Measurements from ENCODE around the gene GRIP2.

Gene GRIP2

DNA sequence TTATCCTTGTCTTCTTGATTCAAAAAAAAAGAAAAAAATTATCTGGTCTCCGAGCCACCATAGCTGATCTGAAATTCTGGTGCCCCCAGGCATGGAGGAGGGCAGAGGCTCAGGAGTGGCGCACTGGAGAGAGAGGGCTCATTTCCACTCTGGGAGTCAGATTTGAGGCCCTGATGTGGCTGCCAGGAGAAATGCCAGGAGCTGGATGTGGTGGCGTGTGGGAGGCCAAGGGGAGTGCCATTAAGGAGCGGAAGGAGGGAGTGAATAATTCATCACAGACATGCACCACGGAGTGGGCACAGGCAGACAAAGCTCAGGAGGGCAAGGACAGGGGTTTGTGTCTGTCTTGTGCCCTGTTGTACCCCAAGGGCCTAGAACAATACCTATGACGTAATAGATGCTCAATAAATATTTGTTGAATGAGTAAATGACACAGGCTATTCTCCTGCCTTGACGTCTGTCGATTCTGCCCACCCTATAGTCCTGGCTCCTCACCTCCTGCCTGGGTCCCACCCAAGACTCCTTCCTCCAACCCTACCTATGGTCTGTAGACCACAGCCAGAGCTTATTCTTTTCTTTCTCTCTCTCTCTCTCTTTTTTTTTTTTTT is 12.0 kb upstream of the GRIP2 start:
- no peaks in the 10 kb centered on the region for H3K79me2 ChIP-seq (ENCODE audit: insufficient read depth, low read length)
- H3K9ac ChIP-seq (ENCODE audit: low read length): no peak overlapping the region
- H3K9me3 ChIP-seq (ENCODE audit: low read length): no peaks in the 10 kb centered on the region
- H3K4me3 ChIP-seq (ENCODE audit: low read depth, low read length, poor library complexity, severe bottlenecking): no peak overlapping the region
- H3K4me2 ChIP-seq (ENCODE audit: low read length): no peak overlapping the region
- TF ChIP-seq EZH2 (IDR thresholded peaks at IDR 0.05; ENCODE audit: borderline replicate concordance, low read length): no peak
- TF ChIP-seq, protein P1, sequence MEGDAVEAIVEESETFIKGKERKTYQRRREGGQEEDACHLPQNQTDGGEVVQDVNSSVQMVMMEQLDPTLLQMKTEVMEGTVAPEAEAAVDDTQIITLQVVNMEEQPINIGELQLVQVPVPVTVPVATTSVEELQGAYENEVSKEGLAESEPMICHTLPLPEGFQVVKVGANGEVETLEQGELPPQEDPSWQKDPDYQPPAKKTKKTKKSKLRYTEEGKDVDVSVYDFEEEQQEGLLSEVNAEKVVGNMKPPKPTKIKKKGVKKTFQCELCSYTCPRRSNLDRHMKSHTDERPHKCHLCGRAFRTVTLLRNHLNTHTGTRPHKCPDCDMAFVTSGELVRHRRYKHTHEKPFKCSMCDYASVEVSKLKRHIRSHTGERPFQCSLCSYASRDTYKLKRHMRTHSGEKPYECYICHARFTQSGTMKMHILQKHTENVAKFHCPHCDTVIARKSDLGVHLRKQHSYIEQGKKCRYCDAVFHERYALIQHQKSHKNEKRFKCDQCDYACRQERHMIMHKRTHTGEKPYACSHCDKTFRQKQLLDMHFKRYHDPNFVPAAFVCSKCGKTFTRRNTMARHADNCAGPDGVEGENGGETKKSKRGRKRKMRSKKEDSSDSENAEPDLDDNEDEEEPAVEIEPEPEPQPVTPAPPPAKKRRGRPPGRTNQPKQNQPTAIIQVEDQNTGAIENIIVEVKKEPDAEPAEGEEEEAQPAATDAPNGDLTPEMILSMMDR (IDR thresholded peaks at IDR 0.05; ENCODE audit: low read length): no peak
- H2AFZ ChIP-seq (ENCODE audit: low read length): no peak overlapping the region
- H3F3A ChIP-seq (ENCODE audit: insufficient read depth, low read length): no peaks in the 10 kb centered on the region
- H3K9me2 ChIP-seq (ENCODE audit: low read depth, low read length): no peaks in the 10 kb centered on the region
- no peaks in the 10 kb centered on the region for H3K4me1 ChIP-seq (ENCODE audit: insufficient read depth, low read length, severe bottlenecking)
- no peaks in the 10 kb centered on the region for H4K20me1 ChIP-seq (ENCODE audit: insufficient read depth, low read length)
- H3K27ac ChIP-seq (ENCODE audit: low read depth, low read length, poor library complexity, severe bottlenecking): no peak overlapping the region
- H3K27me3 ChIP-seq (ENCODE audit: insufficient read depth, low read length): peaks cover 4% of the 10 kb centered on the region; the same call in 1 of the 2 replicates
- no peaks in the 10 kb centered on the region for H3K36me3 ChIP-seq (ENCODE audit: insufficient read depth, low read length)

DNA sequence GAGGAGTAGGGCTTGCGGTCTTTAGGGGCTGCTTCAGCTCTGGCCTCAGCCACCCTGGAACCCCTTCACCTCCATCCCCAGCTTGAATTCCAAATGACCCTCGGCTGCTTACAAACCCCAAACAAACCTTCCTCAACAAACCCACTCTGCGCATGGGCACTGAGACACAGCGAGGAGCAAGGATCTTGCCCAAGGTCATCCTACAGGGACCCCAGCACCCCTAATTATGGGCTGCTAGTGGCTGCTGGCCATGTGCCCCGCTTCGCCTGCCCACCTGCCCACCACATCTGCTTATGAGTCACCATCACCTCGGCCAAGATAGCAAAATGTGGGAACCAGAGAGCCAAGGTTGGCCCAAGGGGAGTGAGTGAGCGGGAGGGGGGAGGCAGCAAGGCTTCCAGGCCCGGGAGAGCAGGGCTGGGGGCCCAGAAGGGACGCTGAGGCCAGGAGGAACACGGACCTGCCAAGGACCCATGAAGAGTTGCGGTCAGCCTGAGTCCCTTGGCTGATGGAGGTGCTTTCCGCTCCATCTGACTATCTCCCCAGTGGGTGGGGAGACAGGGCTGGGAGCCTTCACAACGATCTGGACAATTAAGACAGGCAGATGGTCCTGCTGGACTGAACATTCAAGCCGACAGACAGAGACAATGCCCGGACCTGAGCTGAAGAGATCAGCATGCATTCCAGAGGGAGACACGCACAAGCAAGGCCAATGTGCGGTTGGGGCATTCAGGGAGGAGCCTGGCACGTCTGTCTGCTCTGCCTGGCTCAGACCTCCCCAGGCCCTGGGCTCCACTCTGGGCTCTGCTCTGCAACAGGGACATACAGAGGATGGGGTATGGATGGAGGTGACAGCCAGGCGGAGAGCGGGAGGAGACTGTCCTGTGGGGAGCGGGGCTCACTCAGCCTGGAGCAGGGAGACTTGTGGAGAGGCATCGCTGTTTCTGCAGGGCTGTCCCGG is 10.8 kb upstream of the GRIP2 start:
- Histone ChIP-seq H3K27ac (ENCODE audit: low read depth, low read length, poor library complexity, severe bottlenecking) (no peak overlapping the region), H3F3A (ENCODE audit: insufficient read depth, low read length) (no peaks in the 10 kb centered on the region), H3K79me2 (ENCODE audit: insufficient read depth, low read length) (no peaks in the 10 kb centered on the region), H3K9me2 (ENCODE audit: low read depth, low read length) (no peaks in the 10 kb centered on the region), H3K9me3 (ENCODE audit: low read length) (no peaks in the 10 kb centered on the region), H3K4me2 (ENCODE audit: low read length) (no peak overlapping the region), H3K4me1 (ENCODE audit: insufficient read depth, low read length, severe bottlenecking) (no peaks in the 10 kb centered on the region), H2AFZ (ENCODE audit: low read length) (no peak overlapping the region), H3K27me3 (ENCODE audit: insufficient read depth, low read length) (peaks cover 4% of the 10 kb centered on the region; the same call in 1 of the 2 replicates), H4K20me1 (ENCODE audit: insufficient read depth, low read length) (no peaks in the 10 kb centered on the region), H3K9ac (ENCODE audit: low read length) (no peak overlapping the region), H3K4me3 (ENCODE audit: low read depth, low read length, poor library complexity, severe bottlenecking) (no peak overlapping the region), H3K36me3 (ENCODE audit: insufficient read depth, low read length) (no peaks in the 10 kb centered on the region)
- TF ChIP-seq, protein P1 (IDR thresholded peaks at IDR 0.05; ENCODE audit: low read length): no peak
- TF ChIP-seq EZH2 (IDR thresholded peaks at IDR 0.05; ENCODE audit: borderline replicate concordance, low read length): no peak

GRCh38 chr3:14550181-14550580 is 10.0 kb upstream of the GRIP2 start:
- no peak overlapping the region for H2AFZ ChIP-seq (ENCODE audit: low read length)
- no peaks in the 10 kb centered on the region for H3K4me1 ChIP-seq (ENCODE audit: insufficient read depth, low read length, severe bottlenecking)
- H3K4me3 ChIP-seq (ENCODE audit: low read depth, low read length, poor library complexity, severe bottlenecking): no peak overlapping the region
- H3K36me3 ChIP-seq (ENCODE audit: insufficient read depth, low read length): no peaks in the 10 kb centered on the region
- no peak overlapping the region for H3K4me2 ChIP-seq (ENCODE audit: low read length)
- no peak overlapping the region for H3K9ac ChIP-seq (ENCODE audit: low read length)
- H3K27me3 ChIP-seq (ENCODE audit: insufficient read depth, low read length): peaks cover 7% of the 10 kb centered on the region; the same call in 1 of the 2 replicates
- no peaks in the 10 kb centered on the region for H3K9me2 ChIP-seq (ENCODE audit: low read depth, low read length)
- H4K20me1 ChIP-seq (ENCODE audit: insufficient read depth, low read length): no peaks in the 10 kb centered on the region
- H3K27ac ChIP-seq (ENCODE audit: low read depth, low read length, poor library complexity, severe bottlenecking): no peak overlapping the region
- H3K9me3 ChIP-seq (ENCODE audit: low read length): no peaks in the 10 kb centered on the region
- no peak for TF ChIP-seq EZH2 (IDR thresholded peaks at IDR 0.05; ENCODE audit: borderline replicate concordance, low read length)
- H3F3A ChIP-seq (ENCODE audit: insufficient read depth, low read length): no peaks in the 10 kb centered on the region
- no peaks in the 10 kb centered on the region for H3K79me2 ChIP-seq (ENCODE audit: insufficient read depth, low read length)

Measured in OCI-LY1 (cell line).